Pancreas (tissue), 10 donors: ENCODE measurements around the gene PROSER2. TPM values are rescaled to one million over a fixed set of nuclear protein-coding genes. Genes with fewer than 3 reads are reported as not detected.

Experiments used
- ATAC-seq, 4 donors: fragments of 200-7000 bp; cut with Tn5 transposase; one replicate each; pipeline versions ENCODE4 v1.8.0 to v1.9.1; 2020; ENCODE audit warnings: mild to moderate bottlenecking in 4 of 4, moderate library complexity in 4 of 4
- DNase-seq, 6 donors: peaks; one replicate each; pipeline ENCODE4 v3.0.0-alpha.2; 2020
- FAIRE-seq: peaks from 2 replicates; lab custom pipeline; 2012; peaks lifted over from hg19 to GRCh38; lab: Jason Lieb, UNC
- H3K27ac ChIP-seq, 4 donors: fragments of 200-600 bp; sonication (generic); 1 replicate in 3 of 4; 2 replicates in 1 of 4; pipeline versions ENCODE4 v1.5.0 to v1.8.0; 2020
- H3K27me3 ChIP-seq, 4 donors: fragments of 200-600 bp; one replicate each; pipeline ENCODE4 v1.8.0; 2021
- H3K36me3 ChIP-seq, 3 donors: fragments of 200-600 bp; sonication (generic) in 1 of 3; one replicate each; pipeline versions ENCODE4 v1.5.0 to v1.8.0; 2020 to 2021
- H3K4me1 ChIP-seq, 3 donors: fragments of 200-600 bp; one replicate each; pipeline ENCODE4 v1.8.0; 2021
- H3K4me3 ChIP-seq, 4 donors: fragments of 200-600 bp; sonication (generic) in 2 of 4; one replicate each; pipeline versions ENCODE4 v1.5.0 to v1.8.0; 2020 to 2021
- H3K9me3 ChIP-seq, 4 donors: fragments of 200-600 bp; one replicate each; pipeline ENCODE4 v1.8.0; 2021
- CTCF ChIP-seq, 4 donors: fragments of 200-600 bp; sonication (generic) in 3 of 4; IDR thresholded peaks; one replicate each; pipeline versions ENCODE4 v1.5.0 to v1.8.0; 2021; ENCODE audit warnings: antibody characterized with exemption in 4 of 4
- WGBS, 2 donors: extraction: QIAGEN DNeasy Blood & Tissue Kit; methylation state at CpG; one replicate each; pipeline ENCODE4 v1.1.7; 2013; 5-methylcytosine and 5-hydroxymethylcytosine counted together
- intact Hi-C, 3 donors: fragments of 100-400 bp; cut with DNase I; formaldehyde crosslinking; loops; one replicate each; pipeline versions ENCODE4 v1.11.1 to v1.14.2; 2022
- polyA plus RNA-seq, 2 donors: library from polyadenylated mRNA; stranded (reverse); fragments of 200-250 nt; gene quantifications; one replicate each; pipeline ENCODE4 v1.2.3, GENCODE V29; 2013
- total RNA-seq, 6 donors: library from RNA; stranded (reverse); fragmentation: NEBNext Ultra II Directional in 4 of 6; extraction: Animal tissue kit (Norgen Biotek cat#: 25700) in 4 of 6; gene quantifications; one replicate each; pipeline versions ENCODE4 v1.2.1 to v1.2.4, GENCODE V29; 2021 to 2023
- donor health status: healthy with polysubstance abuse.
- donor health status: DM: no; HTN: no; CAD: no; lungs with moderate emphysema.
- donor health status: DM: no; HTN: no; CAD: no.
- donor health status: control.
- donor health status: control.
- donor health status: Bipolar disorder and iron deficiency.
- donor health status: DM: yes; HTN: yes; CAD: no.
- donor health status: DM: no; HTN: no; CAD: no.
- donor health status: DM: no; HTN: no; CAD: no.
- donor health status: DM: yes; HTN: yes; CAD: no.

The PROSER2 gene
- total and polyA plus RNA-seq, 8 donors = 5.7 to 21.2 (median 11.0) TPM

GRCh38 chr10:11874568-11875493 lies 51.7 kb downstream of the PROSER2 start:
- H3K36me3 ChIP-seq = peaks cover 0 to 6% (median 0%) of the 10 kb centered on the region in 3 donors
- no peaks in the 10 kb centered on the region for H3K27me3 ChIP-seq
- DNase-seq = peak in 5 of 6 donors; percentile 48 to 68 (median 62)
- ATAC-seq = peak; percentile 47 to 67 (median 60)
- no peak for TF ChIP-seq CTCF (IDR thresholded peaks at IDR 0.05)
- H3K4me3 ChIP-seq = no peak overlapping the region
- intact Hi-C loops = no loop called here
- peaks cover 14 to 21% (median 17%) of the 10 kb centered on the region in 3 donors for H3K4me1 ChIP-seq
- WGBS, 2 donors = 37 to 44% methylated on average over 20 of the region's 20 CpGs
- H3K27ac ChIP-seq = peak overlapping the region; percentile 77 to 91 (median 90)
- FAIRE-seq = no peak
- H3K9me3 ChIP-seq = no peaks in the 10 kb centered on the region

GRCh38 chr10:11875494-11876281 lies 52.5 kb downstream of the PROSER2 start:
- no peaks in the 10 kb centered on the region for H3K36me3 ChIP-seq
- no peak for TF ChIP-seq CTCF (IDR thresholded peaks at IDR 0.05)
- DNase-seq (peak; percentile 77 to 87 (median 84)), ATAC-seq (peak; percentile 88 to 95 (median 92)), FAIRE-seq (no peak)
- H3K27me3 ChIP-seq = no peaks in the 10 kb centered on the region
- H3K4me1 ChIP-seq = peaks cover 14 to 21% (median 17%) of the 10 kb centered on the region in 3 donors
- 34 to 37% methylated on average over 17 of the region's 17 CpGs for WGBS, 2 donors
- peak overlapping the region; percentile 77 to 91 (median 90) for H3K27ac ChIP-seq
- intact Hi-C loops = no loop called here
- no peaks in the 10 kb centered on the region for H3K9me3 ChIP-seq
- no peak overlapping the region for H3K4me3 ChIP-seq

DNA sequence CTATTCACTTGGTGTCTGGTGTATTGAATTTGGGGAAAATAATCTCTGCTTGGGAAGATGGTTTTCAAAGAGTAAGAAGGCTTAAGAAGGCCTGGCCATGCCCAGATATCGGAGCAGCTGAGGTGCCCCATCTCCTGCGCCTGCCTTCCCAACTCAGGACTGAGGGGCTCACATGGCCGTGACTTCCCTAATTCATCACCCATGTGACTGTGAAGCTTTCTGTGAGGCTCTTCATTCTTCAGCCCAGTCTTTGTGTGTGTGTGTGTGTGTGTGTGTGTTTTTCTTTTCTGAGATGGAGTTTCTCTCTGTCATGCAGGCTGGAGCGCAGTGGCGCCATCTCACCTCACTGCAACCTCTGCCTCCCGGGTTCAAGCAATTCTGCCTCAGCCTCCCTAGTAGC lies 53.2 kb downstream of the PROSER2 start:
- H3K9me3 ChIP-seq = no peaks in the 10 kb centered on the region
- ATAC-seq (no peak), DNase-seq (no peak), FAIRE-seq (no peak)
- intact Hi-C loops = no loop called here
- H3K27me3 ChIP-seq = no peaks in the 10 kb centered on the region
- peak overlapping the region; percentile 77 to 91 (median 90) for H3K27ac ChIP-seq
- H3K4me3 ChIP-seq = no peak overlapping the region
- WGBS, 2 donors = 93 to 95% methylated on average over 6 of the region's 6 CpGs
- no peak for TF ChIP-seq CTCF (IDR thresholded peaks at IDR 0.05)
- H3K4me1 ChIP-seq = peaks cover 14 to 21% (median 17%) of the 10 kb centered on the region in 3 donors
- no peaks in the 10 kb centered on the region for H3K36me3 ChIP-seq

- Histone ChIP-seq H3K36me3 (no peaks in the 10 kb centered on the region), H3K4me1 (peaks cover 14 to 21% (median 17%) of the 10 kb centered on the region in 3 donors), H3K27me3 (no peaks in the 10 kb centered on the region), H3K4me3 (no peak overlapping the region), H3K9me3 (no peaks in the 10 kb centered on the region), H3K27ac (peak overlapping the region; percentile 22 to 91 (median 82))
- DNase-seq = peak in 1 of 6 donors; percentile 41
- TF ChIP-seq CTCF (IDR thresholded peaks at IDR 0.05) = no peak
- ATAC-seq = no peak
- intact Hi-C loops = no loop called here
- FAIRE-seq = no peak
- WGBS, 2 donors = 93 to 94% methylated on average over 19 of the region's 19 CpGs
Observed at GRCh38 chr10:11876805-11877590, 53.8 kb downstream of the PROSER2 start.
